Stimulated activated naive CD8-positive, alpha-beta T cell treated with anti-CD3 and anti-CD28 coated beads, Interleukin-15, amount 100 ng/mL, for 72 hours (primary cell): ENCODE data around the gene CWF19L1.

Experiments
- ATAC-seq: fragments of 150-1000 bp; cut with Tn5 transposase; 2 replicates; pipeline ENCODE4 v1.10.0; 2021; ENCODE audit warnings: mild to moderate bottlenecking, moderate library complexity
- DNase-seq, 2 donors: peaks; one replicate each; pipeline ENCODE4 v3.0.0; 2021 to 2022
- H3K27ac Mint-ChIP-seq, 2 donors: one replicate each; pipeline ENCODE4 v1.8.0; 2022; ENCODE audit warnings: mild to moderate bottlenecking in 2 of 2, mixed read lengths in 2 of 2, moderate library complexity in 2 of 2
- H3K27me3 Mint-ChIP-seq: one replicate; pipeline ENCODE4 v1.8.0; 2022; ENCODE audit warnings: mixed read lengths
- H3K4me1 Mint-ChIP-seq: one replicate; pipeline ENCODE4 v1.8.0; 2022; ENCODE audit warnings: mild to moderate bottlenecking, mixed read lengths
- H3K4me3 Mint-ChIP-seq, 2 donors: one replicate each; pipeline ENCODE4 v1.8.0; 2022; ENCODE audit warnings: mild to moderate bottlenecking in 2 of 2, mixed read lengths in 2 of 2, moderate library complexity in 1 of 2
- H3K9me3 Mint-ChIP-seq, 2 donors: one replicate each; pipeline ENCODE4 v1.8.0; 2022; ENCODE audit warnings: mixed read lengths in 2 of 2

The CWF19L1 gene

GRCh38 chr10:100216006-100216405, 51.4 kb downstream of the CWF19L1 start:
- Mint-ChIP-seq H3K9me3 (no peaks in the 10 kb centered on the region), H3K4me3 (no peak overlapping the region), H3K4me1 (no peaks in the 10 kb centered on the region), H3K27me3 (no peaks in the 10 kb centered on the region), H3K27ac (no peak overlapping the region)
- ATAC-seq: no peak
- no peak for DNase-seq

- no peaks in the 10 kb centered on the region for H3K27me3 Mint-ChIP-seq
- ATAC-seq (no peak), DNase-seq (no peak)
- H3K4me1 Mint-ChIP-seq: no peaks in the 10 kb centered on the region
- H3K27ac Mint-ChIP-seq: peak overlapping the region in 1 of 2 donors; percentile 7
- no peaks in the 10 kb centered on the region for H3K9me3 Mint-ChIP-seq
- no peak overlapping the region for H3K4me3 Mint-ChIP-seq
Measured at GRCh38 chr10:100209303-100209702, 58.1 kb downstream of the CWF19L1 start.

- H3K27me3 Mint-ChIP-seq: no peaks in the 10 kb centered on the region
- DNase-seq: no peak
- no peak for ATAC-seq
- no peaks in the 10 kb centered on the region for H3K9me3 Mint-ChIP-seq
- H3K4me1 Mint-ChIP-seq: no peaks in the 10 kb centered on the region
- no peak overlapping the region for H3K4me3 Mint-ChIP-seq
- no peak overlapping the region for H3K27ac Mint-ChIP-seq
Measured at GRCh38 chr10:100208276-100208675, 59.2 kb downstream of the CWF19L1 start.

- DNase-seq: no peak
Measured at GRCh38 chr10:100204370-100204769, 63.1 kb downstream of the CWF19L1 start.

GRCh38 chr10:100201549-100201948, 65.9 kb downstream of the CWF19L1 start:
- H3K9me3 Mint-ChIP-seq: no peaks in the 10 kb centered on the region
- no peaks in the 10 kb centered on the region for H3K4me1 Mint-ChIP-seq
- peak overlapping the region in 1 of 2 donors; percentile 59 for H3K27ac Mint-ChIP-seq
- DNase-seq: no peak
- ATAC-seq: no peak
- no peak overlapping the region for H3K4me3 Mint-ChIP-seq
- H3K27me3 Mint-ChIP-seq: no peaks in the 10 kb centered on the region

More at GRCh38 chr10:100204370-100204769, 63.1 kb downstream of the CWF19L1 start:
- no peaks in the 10 kb centered on the region for H3K4me1 Mint-ChIP-seq
- H3K9me3 Mint-ChIP-seq: no peaks in the 10 kb centered on the region
- ATAC-seq: no peak
- no peaks in the 10 kb centered on the region for H3K27me3 Mint-ChIP-seq
- H3K4me3 Mint-ChIP-seq: no peak overlapping the region
- H3K27ac Mint-ChIP-seq: no peak overlapping the region

- peaks cover 20% of the 10 kb centered on the region for H3K4me1 Mint-ChIP-seq
- H3K4me3 Mint-ChIP-seq: no peak overlapping the region
- H3K27me3 Mint-ChIP-seq: no peaks in the 10 kb centered on the region
- no peak for DNase-seq
- no peaks in the 10 kb centered on the region for H3K9me3 Mint-ChIP-seq
- H3K27ac Mint-ChIP-seq: no peak overlapping the region
- no peak for ATAC-seq
Measured at GRCh38 chr10:100194711-100195110, 72.7 kb downstream of the CWF19L1 start.

- H3K27ac Mint-ChIP-seq: no peak overlapping the region
Measured at GRCh38 chr10:100192350-100192749, 75.1 kb downstream of the CWF19L1 start.

GRCh38 chr10:100186253-100187212, 80.9 kb downstream of the CWF19L1 start:
- Mint-ChIP-seq H3K9me3 (no peaks in the 10 kb centered on the region), H3K27ac (peak overlapping the region; percentile 98 to 99), H3K4me1 (peaks cover 63% of the 10 kb centered on the region), H3K4me3 (peak overlapping the region; percentile 87 to 99), H3K27me3 (no peaks in the 10 kb centered on the region)
- ATAC-seq: peak; percentile 82
- DNase-seq: peak in 1 of 2 donors; percentile 13

More at GRCh38 chr10:100192350-100192749, 75.1 kb downstream of the CWF19L1 start:
- Mint-ChIP-seq H3K4me1 (peaks cover 34% of the 10 kb centered on the region), H3K27me3 (no peaks in the 10 kb centered on the region), H3K9me3 (no peaks in the 10 kb centered on the region), H3K4me3 (no peak overlapping the region)
- no peak for ATAC-seq
- no peak for DNase-seq

- H3K27me3 Mint-ChIP-seq: no peaks in the 10 kb centered on the region
- peak within 1 kb of the TSS; percentile 98 to 99 for H3K27ac Mint-ChIP-seq
- peak within 1 kb of the TSS; percentile 87 to 99 for H3K4me3 Mint-ChIP-seq
- H3K9me3 Mint-ChIP-seq: no peaks in the 10 kb centered on the region
- DNase-seq: peak; percentile 92
- H3K4me1 Mint-ChIP-seq: peaks cover 58% of the 10 kb centered on the region
- ATAC-seq: peak; percentile 95
Measured at GRCh38 chr10:100185364-100186252, 81.8 kb downstream of the CWF19L1 start, which contains the start of gene ERLIN1. Gene ERLIN1 (minus strand): TSS chr10:100186029. CDS start chr10:100185626, 403 bp downstream.

DNA sequence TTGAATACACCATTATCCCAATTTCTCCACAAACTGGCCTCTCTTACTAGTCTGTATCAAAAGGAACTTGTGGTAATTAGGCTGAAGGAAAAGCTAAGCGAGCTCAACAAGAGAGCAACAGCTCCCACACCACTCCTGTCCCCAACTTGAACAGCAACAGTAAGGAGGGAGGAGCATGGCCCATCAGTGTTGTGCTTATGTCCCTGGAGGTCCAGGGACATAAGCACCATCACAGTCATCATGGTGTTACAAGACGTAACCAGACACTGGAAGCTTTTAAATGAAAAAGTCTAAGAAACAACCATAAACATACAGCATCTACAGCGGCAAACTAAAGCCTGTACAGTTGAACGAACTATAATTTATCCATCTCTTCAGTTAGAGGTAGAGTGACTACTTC, 82.6 kb downstream of the CWF19L1 start:
- Mint-ChIP-seq H3K27ac (peak overlapping the region; percentile 98 to 99), H3K9me3 (no peaks in the 10 kb centered on the region), H3K4me3 (peak overlapping the region; percentile 87 to 99), H3K27me3 (no peaks in the 10 kb centered on the region), H3K4me1 (peaks cover 64% of the 10 kb centered on the region)
- ATAC-seq: no peak
- DNase-seq: no peak

DNA sequence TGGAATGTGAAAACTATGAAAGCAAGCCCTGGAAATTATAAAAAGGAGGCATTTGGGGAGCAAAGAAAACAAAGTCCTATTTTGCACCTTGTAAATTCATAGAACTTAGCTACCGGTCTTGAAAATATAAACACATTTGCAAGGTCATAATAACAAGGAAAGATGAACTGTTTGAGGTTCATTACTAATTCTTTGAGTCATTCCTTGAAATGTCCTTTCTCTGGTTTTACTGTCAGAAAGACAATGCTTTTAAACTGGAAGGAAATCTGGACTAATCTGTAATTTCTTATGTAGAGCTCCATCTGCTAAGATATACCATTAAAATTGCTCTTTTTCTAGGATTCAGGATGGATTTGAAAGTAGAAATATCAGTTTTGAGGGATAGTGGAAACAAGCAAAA, 83.0 kb downstream of the CWF19L1 start:
- no peak for ATAC-seq
- H3K4me1 Mint-ChIP-seq: peaks cover 66% of the 10 kb centered on the region
- H3K27ac Mint-ChIP-seq: peak overlapping the region in 1 of 2 donors; percentile 98
- DNase-seq: no peak
- no peaks in the 10 kb centered on the region for H3K9me3 Mint-ChIP-seq
- peak overlapping the region; percentile 87 to 99 for H3K4me3 Mint-ChIP-seq
- no peaks in the 10 kb centered on the region for H3K27me3 Mint-ChIP-seq

- no peaks in the 10 kb centered on the region for H3K9me3 Mint-ChIP-seq
- H3K27me3 Mint-ChIP-seq: no peaks in the 10 kb centered on the region
- H3K4me3 Mint-ChIP-seq: peak overlapping the region in 1 of 2 donors; percentile 87
- DNase-seq (no peak), ATAC-seq (no peak)
- H3K4me1 Mint-ChIP-seq: peaks cover 63% of the 10 kb centered on the region
- H3K27ac Mint-ChIP-seq: peak overlapping the region in 1 of 2 donors; percentile 64
Measured at GRCh38 chr10:100183481-100183880, 84.0 kb downstream of the CWF19L1 start.

- no peak for DNase-seq
- no peak for ATAC-seq
- H3K4me3 Mint-ChIP-seq: no peak overlapping the region
- H3K27me3 Mint-ChIP-seq: no peaks in the 10 kb centered on the region
- H3K4me1 Mint-ChIP-seq: peaks cover 57% of the 10 kb centered on the region
- H3K9me3 Mint-ChIP-seq: no peaks in the 10 kb centered on the region
- H3K27ac Mint-ChIP-seq: peak overlapping the region in 1 of 2 donors; percentile 28
Measured at GRCh38 chr10:100182908-100183307, 84.5 kb downstream of the CWF19L1 start.
